GM21367 (cell line): ENCODE data around the gene NPIPB13.
"Not testable (repeated sequence)": the region's sequence is repeated elsewhere in the genome, so short reads cannot be mapped to it uniquely, and the experiment has no call there.

ENCODE experiments used
- ATAC-seq: cut with Tn5 transposase; IDR thresholded peaks from one replicate; pipeline ENCODE4 v1.9.1; 2021; ENCODE audit not compliant: unreplicated experiment

Gene NPIPB13

DNA sequence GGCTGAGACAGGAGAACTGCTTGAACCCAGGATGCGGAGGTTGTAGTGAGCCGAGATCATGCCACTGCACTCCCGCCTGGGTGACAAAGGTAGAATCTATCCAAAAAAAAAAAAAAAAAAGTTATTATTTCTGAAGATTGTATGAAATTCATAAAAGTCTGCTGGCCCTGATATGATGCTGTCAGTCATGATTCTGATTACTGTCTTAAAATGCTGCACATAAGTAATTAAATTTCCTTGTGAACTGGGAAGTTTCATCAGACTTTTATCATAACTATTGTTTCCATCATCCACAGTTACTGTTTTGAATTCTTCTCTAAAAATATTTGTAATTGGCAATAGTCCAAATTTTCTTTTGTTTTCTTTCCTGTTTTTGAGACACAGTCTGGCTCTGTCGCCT, at the start of gene NPIPB13:
NPIPB13 (minus strand) TSS at position 101 of the 400 bp plus-strand sequence. CDS start 2,906 bp downstream, outside the sequence.
- not testable (repeated sequence) for ATAC-seq

DNA sequence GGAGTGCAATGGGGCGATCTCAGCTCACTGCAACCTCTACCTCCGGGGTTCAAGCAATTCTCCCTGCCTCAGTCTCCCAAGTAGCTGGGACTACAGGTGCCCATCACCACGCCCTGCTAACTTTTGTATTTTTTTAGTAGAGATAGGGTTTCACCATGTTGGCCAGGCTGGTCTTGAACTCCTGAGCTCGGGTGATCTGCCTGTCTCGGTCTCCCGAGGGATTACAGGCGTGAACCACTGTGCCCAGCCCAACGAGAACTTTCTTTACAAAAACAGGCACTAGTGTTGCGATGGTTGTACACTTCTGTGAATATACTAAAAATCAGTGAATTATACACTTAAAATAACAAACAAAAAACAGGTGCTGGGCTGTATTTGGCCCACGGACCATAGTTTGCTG, 34.1 kb upstream of the NPIPB13 start:
- not testable (repeated sequence) for ATAC-seq

- not testable (repeated sequence) for ATAC-seq
These were observed 30.2 kb upstream of the NPIPB13 start for GRCh38 chr16:30278523-30278922.

- ATAC-seq = not testable (repeated sequence)
These were observed 31.2 kb downstream of the NPIPB13 start for GRCh38 chr16:30217082-30217481.

DNA sequence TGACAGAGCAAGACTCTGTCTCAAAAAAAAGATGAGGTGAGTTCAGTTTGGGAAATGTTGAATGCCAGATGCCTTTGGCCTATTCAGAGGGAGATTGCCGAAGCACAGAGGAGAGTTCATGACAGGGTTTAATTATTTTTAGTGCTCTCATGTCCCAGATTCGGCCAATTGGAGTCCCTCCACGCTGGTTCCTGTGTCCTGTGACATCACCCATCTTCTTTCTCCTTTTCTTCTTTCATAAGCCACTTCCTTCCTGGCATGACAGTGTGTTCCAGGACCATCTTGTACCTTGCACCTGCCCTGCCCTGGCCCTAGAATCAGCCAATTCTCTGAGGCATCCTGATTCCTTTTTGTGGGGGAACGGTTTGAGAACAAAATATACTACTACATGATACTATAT, 36.9 kb downstream of the NPIPB13 start:
- not testable (repeated sequence) for ATAC-seq

DNA sequence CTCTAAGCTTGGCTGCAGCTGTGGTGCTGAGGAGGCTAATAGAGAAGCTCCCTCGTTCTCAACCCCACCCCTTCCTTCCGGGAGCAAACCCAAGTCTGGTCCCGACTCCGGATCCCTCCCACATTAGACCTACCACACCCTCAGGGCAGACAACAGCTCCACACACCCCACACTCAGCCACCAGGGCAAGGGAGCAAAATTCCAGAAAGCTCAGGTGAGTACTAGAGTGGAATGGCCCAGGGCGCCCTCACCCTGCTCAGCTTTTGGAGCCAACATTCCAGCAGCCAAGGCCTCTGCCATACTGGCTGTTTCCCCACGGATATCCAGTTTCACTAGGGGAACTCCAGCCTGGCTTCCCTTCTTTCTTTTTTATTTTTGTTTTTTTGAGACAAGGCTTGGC, 39.2 kb downstream of the NPIPB13 start:
- not testable (repeated sequence) for ATAC-seq

- not testable (repeated sequence) for ATAC-seq
These were observed 41.1 kb downstream of the NPIPB13 start for GRCh38 chr16:30207063-30207704.

- ATAC-seq = not testable (repeated sequence)
These were observed 42.0 kb downstream of the NPIPB13 start for GRCh38 chr16:30206252-30206651.

DNA sequence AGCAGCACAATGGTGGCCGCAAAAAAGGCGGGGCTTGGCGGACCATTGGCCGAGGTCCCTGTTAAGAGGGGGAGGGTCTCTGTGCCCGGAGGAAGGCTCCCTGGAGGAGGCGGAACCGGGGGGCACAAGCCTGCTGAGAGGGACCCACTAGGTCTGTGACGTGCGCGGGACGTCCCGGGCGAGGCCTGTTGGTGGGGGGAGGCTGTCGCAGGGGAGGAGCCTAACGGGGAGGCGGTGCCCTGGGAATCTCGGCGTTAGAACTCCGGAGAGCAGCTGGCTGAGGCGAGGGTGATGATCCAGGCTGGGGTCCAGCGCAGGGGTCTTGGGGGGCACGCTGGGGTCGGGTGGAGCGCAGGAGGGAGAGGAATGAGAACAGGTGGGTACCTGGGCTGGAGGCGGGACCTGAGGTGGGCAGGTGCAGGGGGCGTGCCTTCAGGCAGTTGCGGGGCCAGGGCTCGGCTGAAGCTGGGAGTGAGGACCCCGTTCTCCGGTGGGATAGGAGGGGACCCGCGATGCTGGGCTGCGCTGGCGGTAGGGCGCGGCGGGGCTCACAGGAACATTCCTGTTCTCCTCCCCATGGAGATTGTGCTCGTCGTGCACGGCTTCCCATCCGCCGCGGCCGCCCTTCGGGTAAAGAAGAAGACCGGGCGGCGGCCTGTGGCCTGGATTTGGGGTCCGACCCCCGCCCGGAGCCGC, 42.6 kb downstream of the NPIPB13 start:
- not testable (repeated sequence) for ATAC-seq

DNA sequence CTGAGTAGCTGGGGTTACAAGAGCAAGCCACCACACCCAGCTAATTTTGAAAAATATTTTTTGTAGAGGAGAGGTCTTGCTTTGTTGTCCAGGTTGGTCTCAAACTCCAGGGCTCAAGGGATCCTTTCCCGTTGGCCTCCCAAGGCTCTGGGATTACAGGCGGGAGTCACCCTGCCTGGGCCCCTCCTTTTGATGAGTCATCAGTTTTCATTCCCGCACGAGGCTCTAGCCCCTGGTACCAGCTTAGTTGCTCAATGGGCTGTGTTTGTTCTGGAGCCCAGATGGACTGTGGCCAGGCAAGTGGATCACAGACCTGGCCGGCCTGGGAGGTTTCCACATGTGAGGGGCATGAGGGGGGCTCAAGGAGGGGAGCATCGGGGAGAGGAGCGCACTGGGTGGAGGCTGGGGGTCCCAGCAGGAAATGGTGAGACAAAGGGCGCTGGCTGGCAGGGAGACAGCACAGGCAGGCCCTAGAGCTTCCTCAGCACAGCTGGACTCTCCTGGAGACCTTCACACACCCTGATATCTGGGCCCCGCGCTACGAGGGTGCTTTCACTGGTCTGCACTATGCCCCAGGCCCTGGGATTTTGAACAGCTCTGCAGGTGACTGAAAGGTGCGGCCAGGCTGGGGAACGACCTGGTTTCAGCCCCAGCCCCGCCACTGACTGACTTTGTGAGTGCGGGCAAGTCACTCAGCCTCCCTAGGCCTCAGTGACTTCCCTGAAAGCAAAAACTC, 48.5 kb downstream of the NPIPB13 start:
- not testable (repeated sequence) for ATAC-seq

GRCh38 chr16:30199049-30199448, 49.2 kb downstream of the NPIPB13 start, which contains the start of gene SULT1A3:
Gene SULT1A3 (plus strand): TSS chr16:30199255. CDS start chr16:30200729, 1,474 bp downstream.
- not testable (repeated sequence) for ATAC-seq
